Measurements from ENCODE around the gene EML6.
A peak's percentile ranks its signal among the peaks of the same experiment; 100 is the strongest.
"Not testable (repeated sequence)": the region's sequence is repeated elsewhere in the genome, so short reads cannot be mapped to it uniquely, and the experiment has no call there.

EML6 gene

GRCh38 chr2:54855434-54855833, 132.0 kb downstream of the EML6 start:
- no peak for DNase-seq

GRCh38 chr2:54858021-54858681, 134.7 kb downstream of the EML6 start:
- no peak for DNase-seq

- DNase-seq: no peak
These were observed 136.0 kb downstream of the EML6 start for GRCh38 chr2:54859416-54859815.

- no peak for DNase-seq
These were observed 136.7 kb downstream of the EML6 start for GRCh38 chr2:54859997-54860701.

- no peak for DNase-seq
These were observed 138.8 kb downstream of the EML6 start for GRCh38 chr2:54862229-54862628.

- no peak for DNase-seq
These were observed 139.3 kb downstream of the EML6 start for GRCh38 chr2:54862742-54863141.

- DNase-seq: no peak
These were observed 140.2 kb downstream of the EML6 start for GRCh38 chr2:54863660-54864059.

- no peak for DNase-seq
These were observed 140.6 kb downstream of the EML6 start for GRCh38 chr2:54864096-54864495.

GRCh38 chr2:54864727-54865126, 141.3 kb downstream of the EML6 start:
- DNase-seq: peak; percentile 21

GRCh38 chr2:54866179-54866578, 142.7 kb downstream of the EML6 start:
- no peak for DNase-seq

GRCh38 chr2:54866868-54867267, 143.4 kb downstream of the EML6 start:
- DNase-seq: no peak

GRCh38 chr2:54867457-54867856, 144.0 kb downstream of the EML6 start:
- no peak for DNase-seq

- DNase-seq: no peak
These were observed 148.1 kb downstream of the EML6 start for GRCh38 chr2:54871457-54872107.

GRCh38 chr2:54872780-54873179, 149.3 kb downstream of the EML6 start:
- no peak for DNase-seq

GRCh38 chr2:54873236-54873635, 149.8 kb downstream of the EML6 start:
- not testable (repeated sequence) for DNase-seq

- no peak for DNase-seq
These were observed 153.3 kb downstream of the EML6 start for GRCh38 chr2:54876764-54877163.

- DNase-seq: no peak
These were observed 154.7 kb downstream of the EML6 start for GRCh38 chr2:54878182-54878581.

GRCh38 chr2:54879032-54879431, 155.6 kb downstream of the EML6 start:
- DNase-seq: no peak

GRCh38 chr2:54879598-54880332, 156.3 kb downstream of the EML6 start:
- DNase-seq: no peak

- no peak for DNase-seq
These were observed 157.0 kb downstream of the EML6 start for GRCh38 chr2:54880428-54880827.

GRCh38 chr2:54881759-54882158, 158.3 kb downstream of the EML6 start:
- DNase-seq: no peak

GRCh38 chr2:54885891-54886290, 162.4 kb downstream of the EML6 start:
- DNase-seq: no peak

- DNase-seq: no peak
These were observed 164.5 kb downstream of the EML6 start for GRCh38 chr2:54887850-54888545.

Measured in hematopoietic multipotent progenitor cell treated with erythropoietin and hydrocortisone succinate and interleukin-3 and kit ligand, for 6 days (in vitro differentiated cells).